GM23338 (cell line): ENCODE data around the gene MAP3K6. TPM values are rescaled to one million over a fixed set of nuclear protein-coding genes. Genes with fewer than 3 reads are reported as not detected.

Experiments
- ATAC-seq: fragments of 200-7000 bp; cut with Tn5 transposase; 3 replicates; pipeline ENCODE4 v1.9.1; 2020
- DNase-seq: peaks from one replicate; pipeline ENCODE4 v3.0.0-alpha.2; 2015; ENCODE audit warnings: low spot score
- H2AFZ ChIP-seq: fragments of 200-600 bp; sonication (generic); 2 replicates; pipeline ENCODE4 v1.8.0; 2016; ENCODE audit warnings: antibody characterized with exemption, mild to moderate bottlenecking, moderate library complexity
- H3F3A ChIP-seq: fragments of 200-600 bp; sonication (generic); replicated peaks from 2 replicates; pipeline ENCODE4 v1.8.0; 2017; ENCODE audit warnings: antibody characterized with exemption, mixed run types, low read depth
- H3K27ac ChIP-seq: fragments of 200-600 bp; sonication (generic); 2 replicates; pipeline ENCODE4 v1.6.1; 2016; ENCODE audit warnings: low read depth
- H3K27me3 ChIP-seq: fragments of 200-600 bp; sonication (generic); 2 replicates; pipeline ENCODE4 v1.8.0; 2016; ENCODE audit warnings: mild to moderate bottlenecking, mixed run types, moderate library complexity; ENCODE audit not compliant: insufficient read depth
- H3K36me3 ChIP-seq: fragments of 200-600 bp; sonication (generic); 2 replicates; pipeline ENCODE4 v1.8.0; 2016; ENCODE audit warnings: mild to moderate bottlenecking; ENCODE audit not compliant: insufficient read depth
- H3K4me1 ChIP-seq: fragments of 200-600 bp; sonication (generic); 2 replicates; pipeline ENCODE4 v1.8.0; 2016; ENCODE audit warnings: mild to moderate bottlenecking, moderate library complexity; ENCODE audit not compliant: insufficient read depth
- H3K4me2 ChIP-seq: fragments of 200-600 bp; sonication (generic); 2 replicates; pipeline ENCODE4 v1.7.1; 2017; ENCODE audit warnings: mixed run types
- H3K4me3 ChIP-seq: fragments of 200-600 bp; sonication (generic); 2 replicates; pipeline ENCODE4 v1.6.1; 2016; ENCODE audit warnings: mixed run types
- H3K79me2 ChIP-seq: fragments of 200-600 bp; sonication (generic); replicated peaks from 2 replicates; pipeline ENCODE4 v1.8.0; 2017; ENCODE audit warnings: mild to moderate bottlenecking; ENCODE audit not compliant: insufficient read depth
- H3K9me2 ChIP-seq: fragments of 200-600 bp; sonication (generic); 2 replicates; pipeline ENCODE4 v1.8.0; 2017; ENCODE audit not compliant: insufficient read depth
- H4K20me1 ChIP-seq: fragments of 200-600 bp; sonication (generic); replicated peaks from 2 replicates; pipeline ENCODE4 v1.8.0; 2017; ENCODE audit warnings: mild to moderate bottlenecking; ENCODE audit not compliant: insufficient read depth
- H3K27ac Mint-ChIP-seq: 2 replicates; pipeline ENCODE4 v1.8.0; 2020; ENCODE audit warnings: inconsistent platforms, mild to moderate bottlenecking, moderate library complexity, mixed read lengths
- H3K27me3 Mint-ChIP-seq: 3 replicates; pipeline ENCODE4 v1.8.0; 2022; ENCODE audit warnings: low read depth, mild to moderate bottlenecking, moderate library complexity, mixed read lengths, inconsistent platforms; ENCODE audit not compliant: insufficient read depth, poor library complexity
- H3K36me3 Mint-ChIP-seq: 3 replicates; pipeline ENCODE4 v1.8.0; 2021; ENCODE audit warnings: low read depth, mild to moderate bottlenecking, inconsistent platforms, moderate library complexity, mixed read lengths
- H3K4me1 Mint-ChIP-seq: 3 replicates; pipeline ENCODE4 v1.8.0; 2020; ENCODE audit warnings: mild to moderate bottlenecking, inconsistent platforms, mixed read lengths
- H3K4me3 Mint-ChIP-seq: 3 replicates; pipeline ENCODE4 v1.8.0; 2021; ENCODE audit warnings: moderate library complexity, mild to moderate bottlenecking, inconsistent platforms, mixed read lengths
- H3K9me3 Mint-ChIP-seq: 3 replicates; pipeline ENCODE4 v1.8.0; 2020; ENCODE audit warnings: moderate library complexity, mild to moderate bottlenecking, inconsistent platforms, mixed read lengths
- CREB1 ChIP-seq: fragments of 250-450 bp; sonication (Bioruptor Pico); IDR thresholded peaks from 2 replicates; pipeline ENCODE4 v1.5.0; 2020; ENCODE audit warnings: low read depth, mild to moderate bottlenecking, moderate library complexity
- EZH2 ChIP-seq: fragments of 200-600 bp; sonication (generic); IDR thresholded peaks from one replicate; pipeline ENCODE4 v1.8.0; 2017; ENCODE audit warnings: antibody characterized with exemption, mild to moderate bottlenecking, low read depth; ENCODE audit not compliant: unreplicated experiment
- EZH2phosphoT487 ChIP-seq: fragments of 200-600 bp; sonication (generic); IDR thresholded peaks from one replicate; pipeline ENCODE4 v1.8.1; 2018; ENCODE audit warnings: antibody characterized with exemption; ENCODE audit not compliant: unreplicated experiment
- JUNB ChIP-seq: IDR thresholded peaks from one replicate; pipeline ENCODE4 v1.6.1; 2016; ENCODE audit warnings: antibody characterized with exemption; ENCODE audit not compliant: unreplicated experiment
- NANOG ChIP-seq: IDR thresholded peaks from 2 replicates; pipeline ENCODE4 v1.6.1; 2016; ENCODE audit warnings: antibody characterized with exemption, borderline replicate concordance
- POLR2AphosphoS5 ChIP-seq: IDR thresholded peaks from 2 replicates; pipeline ENCODE4 v1.6.1; 2016; ENCODE audit warnings: antibody characterized with exemption, low read depth
- STAT1 ChIP-seq: IDR thresholded peaks from one replicate; pipeline ENCODE4 v1.6.1; 2016; ENCODE audit warnings: antibody characterized with exemption; ENCODE audit not compliant: unreplicated experiment
- ZNF114 ChIP-seq: fragments of 250-450 bp; sonication (Bioruptor Pico); IDR thresholded peaks from 2 replicates; pipeline ENCODE4 v1.5.0; 2020; ENCODE audit warnings: mild to moderate bottlenecking, moderate library complexity
- ZNF331 ChIP-seq: fragments of 250-450 bp; sonication (Bioruptor Pico); IDR thresholded peaks from 2 replicates; pipeline ENCODE4 v1.5.0; 2020; ENCODE audit warnings: low read depth, mild to moderate bottlenecking, moderate library complexity
- polyA plus RNA-seq: library from polyadenylated mRNA; unstranded; fragments of >200 nt; fragmentation: Nextera tagmentation; extraction: Ambion mirVana; gene quantifications from 2 replicates; pipeline ENCODE4 v1.2.1, GENCODE V29; 2016
- total RNA-seq: library from RNA; depleted of rRNA; stranded (reverse); fragments of >200 nt; shearing (Covaris generic); gene quantifications from 2 replicates; pipeline ENCODE4 v1.2.3, GENCODE V29; 2014
- TF ChIP-seq, protein P1 (sequence below): IDR thresholded peaks from one replicate; pipeline ENCODE4 v1.6.1; 2018; ENCODE audit warnings: antibody characterized with exemption; ENCODE audit not compliant: unreplicated experiment
- TF ChIP-seq, protein P2 (sequence below): IDR thresholded peaks from 2 replicates; pipeline ENCODE4 v1.6.1; 2016; ENCODE audit warnings: antibody characterized with exemption
- TF ChIP-seq, protein P3 (sequence below): fragments of 250-450 bp; sonication (Bioruptor Pico); IDR thresholded peaks from 2 replicates; pipeline ENCODE4 v1.5.0; 2020; ENCODE audit warnings: mild to moderate bottlenecking, moderate library complexity
- TF ChIP-seq, protein P4 (sequence below), 2 experiments: fragments of 200-600 bp in 1 of 2; sonication (generic) in 1 of 2; conservative IDR thresholded peaks; 2 replicates each; pipeline versions ENCODE4 v1.5.1 to v1.6.1; 2016 to 2017; ENCODE audit warnings: antibody characterized with exemption in 2 of 2, low read depth in 2 of 2, mild to moderate bottlenecking in 2 of 2, moderate library complexity in 1 of 2

MAP3K6 gene
- total and polyA plus RNA-seq, 2 experiments from 2014 or later, result 8.2 to 10.6 TPM

DNA sequence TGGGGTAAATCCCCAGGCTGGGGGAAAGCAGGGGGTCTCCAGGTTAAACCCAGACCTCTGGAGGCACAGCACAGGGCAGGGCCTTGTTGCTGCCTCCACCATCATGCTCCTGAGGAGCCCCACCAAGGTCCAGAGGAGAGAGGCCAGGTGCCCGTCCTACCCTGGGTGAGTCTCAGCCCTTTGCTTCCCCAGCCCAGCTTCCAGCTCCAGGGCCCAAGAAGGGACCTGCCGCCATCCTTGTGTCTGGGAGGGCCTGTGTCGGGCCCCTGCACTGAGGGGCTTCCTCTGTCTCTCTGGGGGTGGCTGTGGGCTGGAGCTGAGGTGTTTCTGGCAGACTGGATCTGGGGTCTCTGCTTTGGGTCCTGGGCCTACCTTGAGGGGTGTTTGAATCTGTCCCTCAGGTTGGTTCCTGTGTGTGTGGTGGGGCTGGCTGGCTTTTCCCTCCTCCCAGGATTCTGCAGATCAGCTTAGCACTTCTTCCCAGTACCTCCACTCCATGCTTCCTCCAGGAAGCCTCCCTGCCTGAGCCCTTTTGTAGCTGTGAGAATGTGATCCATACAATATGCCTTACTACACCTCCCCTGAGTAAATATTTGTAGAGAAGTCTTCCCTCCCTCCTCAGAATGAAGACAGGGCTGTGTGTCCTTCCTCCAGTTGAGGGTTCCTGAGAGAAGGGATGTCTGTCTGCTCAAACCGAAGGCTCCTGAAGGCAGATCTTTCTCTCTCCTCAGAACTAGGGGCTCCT, 31.8 kb upstream of the MAP3K6 start:
- peaks cover 17% of the 10 kb centered on the region for H3F3A ChIP-seq
- no peak for ATAC-seq
- peak overlapping the region; percentile 55 for H3K27ac ChIP-seq
- Mint-ChIP-seq H3K4me1 (peaks cover 53% of the 10 kb centered on the region), H3K27ac (no peak overlapping the region), H3K9me3 (no peaks in the 10 kb centered on the region), H3K36me3 (peaks cover 5% of the 10 kb centered on the region; the same call in 1 of the 3 replicates), H3K27me3 (peaks cover 24% of the 10 kb centered on the region), H3K4me3 (no peak overlapping the region)
- H2AFZ ChIP-seq, result peak overlapping the region; percentile 47; the same call in 1 of the 2 replicates
- H4K20me1 ChIP-seq, result no peaks in the 10 kb centered on the region
- H3K27me3 ChIP-seq, result no peaks in the 10 kb centered on the region
- peaks cover 27% of the 10 kb centered on the region for H3K4me1 ChIP-seq
- no peak for DNase-seq
- H3K4me3 ChIP-seq, result no peak overlapping the region
- no peak overlapping the region for H3K4me2 ChIP-seq
- TF ChIP-seq EZH2phosphoT487 (no peak), STAT1 (no peak), NANOG (no peak), EZH2 (no peak), ZNF114 (CRISPR knock-in tag) (no peak), CREB1 (no peak), JUNB (no peak), ZNF331 (no peak), POLR2AphosphoS5 (no peak)
- TF ChIP-seq, protein P1, sequence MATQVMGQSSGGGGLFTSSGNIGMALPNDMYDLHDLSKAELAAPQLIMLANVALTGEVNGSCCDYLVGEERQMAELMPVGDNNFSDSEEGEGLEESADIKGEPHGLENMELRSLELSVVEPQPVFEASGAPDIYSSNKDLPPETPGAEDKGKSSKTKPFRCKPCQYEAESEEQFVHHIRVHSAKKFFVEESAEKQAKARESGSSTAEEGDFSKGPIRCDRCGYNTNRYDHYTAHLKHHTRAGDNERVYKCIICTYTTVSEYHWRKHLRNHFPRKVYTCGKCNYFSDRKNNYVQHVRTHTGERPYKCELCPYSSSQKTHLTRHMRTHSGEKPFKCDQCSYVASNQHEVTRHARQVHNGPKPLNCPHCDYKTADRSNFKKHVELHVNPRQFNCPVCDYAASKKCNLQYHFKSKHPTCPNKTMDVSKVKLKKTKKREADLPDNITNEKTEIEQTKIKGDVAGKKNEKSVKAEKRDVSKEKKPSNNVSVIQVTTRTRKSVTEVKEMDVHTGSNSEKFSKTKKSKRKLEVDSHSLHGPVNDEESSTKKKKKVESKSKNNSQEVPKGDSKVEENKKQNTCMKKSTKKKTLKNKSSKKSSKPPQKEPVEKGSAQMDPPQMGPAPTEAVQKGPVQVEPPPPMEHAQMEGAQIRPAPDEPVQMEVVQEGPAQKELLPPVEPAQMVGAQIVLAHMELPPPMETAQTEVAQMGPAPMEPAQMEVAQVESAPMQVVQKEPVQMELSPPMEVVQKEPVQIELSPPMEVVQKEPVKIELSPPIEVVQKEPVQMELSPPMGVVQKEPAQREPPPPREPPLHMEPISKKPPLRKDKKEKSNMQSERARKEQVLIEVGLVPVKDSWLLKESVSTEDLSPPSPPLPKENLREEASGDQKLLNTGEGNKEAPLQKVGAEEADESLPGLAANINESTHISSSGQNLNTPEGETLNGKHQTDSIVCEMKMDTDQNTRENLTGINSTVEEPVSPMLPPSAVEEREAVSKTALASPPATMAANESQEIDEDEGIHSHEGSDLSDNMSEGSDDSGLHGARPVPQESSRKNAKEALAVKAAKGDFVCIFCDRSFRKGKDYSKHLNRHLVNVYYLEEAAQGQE, result no peak
- TF ChIP-seq, protein P2, sequence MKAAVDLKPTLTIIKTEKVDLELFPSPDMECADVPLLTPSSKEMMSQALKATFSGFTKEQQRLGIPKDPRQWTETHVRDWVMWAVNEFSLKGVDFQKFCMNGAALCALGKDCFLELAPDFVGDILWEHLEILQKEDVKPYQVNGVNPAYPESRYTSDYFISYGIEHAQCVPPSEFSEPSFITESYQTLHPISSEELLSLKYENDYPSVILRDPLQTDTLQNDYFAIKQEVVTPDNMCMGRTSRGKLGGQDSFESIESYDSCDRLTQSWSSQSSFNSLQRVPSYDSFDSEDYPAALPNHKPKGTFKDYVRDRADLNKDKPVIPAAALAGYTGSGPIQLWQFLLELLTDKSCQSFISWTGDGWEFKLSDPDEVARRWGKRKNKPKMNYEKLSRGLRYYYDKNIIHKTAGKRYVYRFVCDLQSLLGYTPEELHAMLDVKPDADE, result no peak
- TF ChIP-seq, protein P3, sequence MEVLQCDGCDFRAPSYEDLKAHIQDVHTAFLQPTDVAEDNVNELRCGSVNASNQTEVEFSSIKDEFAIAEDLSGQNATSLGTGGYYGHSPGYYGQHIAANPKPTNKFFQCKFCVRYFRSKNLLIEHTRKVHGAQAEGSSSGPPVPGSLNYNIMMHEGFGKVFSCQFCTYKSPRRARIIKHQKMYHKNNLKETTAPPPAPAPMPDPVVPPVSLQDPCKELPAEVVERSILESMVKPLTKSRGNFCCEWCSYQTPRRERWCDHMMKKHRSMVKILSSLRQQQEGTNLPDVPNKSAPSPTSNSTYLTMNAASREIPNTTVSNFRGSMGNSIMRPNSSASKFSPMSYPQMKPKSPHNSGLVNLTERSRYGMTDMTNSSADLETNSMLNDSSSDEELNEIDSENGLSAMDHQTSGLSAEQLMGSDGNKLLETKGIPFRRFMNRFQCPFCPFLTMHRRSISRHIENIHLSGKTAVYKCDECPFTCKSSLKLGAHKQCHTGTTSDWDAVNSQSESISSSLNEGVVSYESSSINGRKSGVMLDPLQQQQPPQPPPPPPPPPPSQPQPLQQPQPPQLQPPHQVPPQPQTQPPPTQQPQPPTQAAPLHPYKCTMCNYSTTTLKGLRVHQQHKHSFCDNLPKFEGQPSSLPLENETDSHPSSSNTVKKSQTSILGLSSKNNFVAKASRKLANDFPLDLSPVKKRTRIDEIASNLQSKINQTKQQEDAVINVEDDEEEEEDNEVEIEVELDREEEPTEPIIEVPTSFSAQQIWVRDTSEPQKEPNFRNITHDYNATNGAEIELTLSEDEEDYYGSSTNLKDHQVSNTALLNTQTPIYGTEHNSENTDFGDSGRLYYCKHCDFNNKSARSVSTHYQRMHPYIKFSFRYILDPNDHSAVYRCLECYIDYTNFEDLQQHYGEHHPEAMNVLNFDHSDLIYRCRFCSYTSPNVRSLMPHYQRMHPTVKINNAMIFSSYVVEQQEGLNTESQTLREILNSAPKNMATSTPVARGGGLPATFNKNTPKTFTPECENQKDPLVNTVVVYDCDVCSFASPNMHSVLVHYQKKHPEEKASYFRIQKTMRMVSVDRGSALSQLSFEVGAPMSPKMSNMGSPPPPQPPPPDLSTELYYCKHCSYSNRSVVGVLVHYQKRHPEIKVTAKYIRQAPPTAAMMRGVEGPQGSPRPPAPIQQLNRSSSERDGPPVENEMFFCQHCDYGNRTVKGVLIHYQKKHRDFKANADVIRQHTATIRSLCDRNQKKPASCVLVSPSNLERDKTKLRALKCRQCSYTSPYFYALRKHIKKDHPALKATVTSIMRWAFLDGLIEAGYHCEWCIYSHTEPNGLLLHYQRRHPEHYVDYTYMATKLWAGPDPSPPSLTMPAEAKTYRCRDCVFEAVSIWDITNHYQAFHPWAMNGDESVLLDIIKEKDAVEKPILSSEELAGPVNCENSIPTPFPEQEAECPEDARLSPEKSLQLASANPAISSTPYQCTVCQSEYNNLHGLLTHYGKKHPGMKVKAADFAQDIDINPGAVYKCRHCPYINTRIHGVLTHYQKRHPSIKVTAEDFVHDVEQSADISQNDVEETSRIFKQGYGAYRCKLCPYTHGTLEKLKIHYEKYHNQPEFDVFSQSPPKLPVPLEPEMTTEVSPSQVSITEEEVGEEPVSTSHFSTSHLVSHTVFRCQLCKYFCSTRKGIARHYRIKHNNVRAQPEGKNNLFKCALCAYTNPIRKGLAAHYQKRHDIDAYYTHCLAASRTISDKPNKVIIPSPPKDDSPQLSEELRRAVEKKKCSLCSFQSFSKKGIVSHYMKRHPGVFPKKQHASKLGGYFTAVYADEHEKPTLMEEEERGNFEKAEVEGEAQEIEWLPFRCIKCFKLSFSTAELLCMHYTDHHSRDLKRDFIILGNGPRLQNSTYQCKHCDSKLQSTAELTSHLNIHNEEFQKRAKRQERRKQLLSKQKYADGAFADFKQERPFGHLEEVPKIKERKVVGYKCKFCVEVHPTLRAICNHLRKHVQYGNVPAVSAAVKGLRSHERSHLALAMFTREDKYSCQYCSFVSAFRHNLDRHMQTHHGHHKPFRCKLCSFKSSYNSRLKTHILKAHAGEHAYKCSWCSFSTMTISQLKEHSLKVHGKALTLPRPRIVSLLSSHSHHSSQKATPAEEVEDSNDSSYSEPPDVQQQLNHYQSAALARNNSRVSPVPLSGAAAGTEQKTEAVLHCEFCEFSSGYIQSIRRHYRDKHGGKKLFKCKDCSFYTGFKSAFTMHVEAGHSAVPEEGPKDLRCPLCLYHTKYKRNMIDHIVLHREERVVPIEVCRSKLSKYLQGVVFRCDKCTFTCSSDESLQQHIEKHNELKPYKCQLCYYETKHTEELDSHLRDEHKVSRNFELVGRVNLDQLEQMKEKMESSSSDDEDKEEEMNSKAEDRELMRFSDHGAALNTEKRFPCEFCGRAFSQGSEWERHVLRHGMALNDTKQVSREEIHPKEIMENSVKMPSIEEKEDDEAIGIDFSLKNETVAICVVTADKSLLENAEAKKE (CRISPR knock-in tag), result no peak
- TF ChIP-seq, protein P4, sequence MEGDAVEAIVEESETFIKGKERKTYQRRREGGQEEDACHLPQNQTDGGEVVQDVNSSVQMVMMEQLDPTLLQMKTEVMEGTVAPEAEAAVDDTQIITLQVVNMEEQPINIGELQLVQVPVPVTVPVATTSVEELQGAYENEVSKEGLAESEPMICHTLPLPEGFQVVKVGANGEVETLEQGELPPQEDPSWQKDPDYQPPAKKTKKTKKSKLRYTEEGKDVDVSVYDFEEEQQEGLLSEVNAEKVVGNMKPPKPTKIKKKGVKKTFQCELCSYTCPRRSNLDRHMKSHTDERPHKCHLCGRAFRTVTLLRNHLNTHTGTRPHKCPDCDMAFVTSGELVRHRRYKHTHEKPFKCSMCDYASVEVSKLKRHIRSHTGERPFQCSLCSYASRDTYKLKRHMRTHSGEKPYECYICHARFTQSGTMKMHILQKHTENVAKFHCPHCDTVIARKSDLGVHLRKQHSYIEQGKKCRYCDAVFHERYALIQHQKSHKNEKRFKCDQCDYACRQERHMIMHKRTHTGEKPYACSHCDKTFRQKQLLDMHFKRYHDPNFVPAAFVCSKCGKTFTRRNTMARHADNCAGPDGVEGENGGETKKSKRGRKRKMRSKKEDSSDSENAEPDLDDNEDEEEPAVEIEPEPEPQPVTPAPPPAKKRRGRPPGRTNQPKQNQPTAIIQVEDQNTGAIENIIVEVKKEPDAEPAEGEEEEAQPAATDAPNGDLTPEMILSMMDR (conservative IDR thresholded peaks at IDR 0.05; ENCODE audit: low read depth in 2 of 2), result no peak
- H3K9me2 ChIP-seq, result no peaks in the 10 kb centered on the region
- H3K36me3 ChIP-seq, result no peaks in the 10 kb centered on the region
- H3K79me2 ChIP-seq, result no peaks in the 10 kb centered on the region
